GM03348 (cell line): Measurements from ENCODE around the gene UBE2E2.

Experiments
- DNase-seq: peaks from one replicate; pipeline ENCODE4 v3.0.0; 2012; ENCODE audit warnings: low spot score

Gene UBE2E2

GRCh38 chr3:23480329-23480714 lies 277.2 kb downstream of the UBE2E2 start:
- DNase-seq: no peak

GRCh38 chr3:23481011-23481615 lies 278.0 kb downstream of the UBE2E2 start:
- no peak for DNase-seq

DNA sequence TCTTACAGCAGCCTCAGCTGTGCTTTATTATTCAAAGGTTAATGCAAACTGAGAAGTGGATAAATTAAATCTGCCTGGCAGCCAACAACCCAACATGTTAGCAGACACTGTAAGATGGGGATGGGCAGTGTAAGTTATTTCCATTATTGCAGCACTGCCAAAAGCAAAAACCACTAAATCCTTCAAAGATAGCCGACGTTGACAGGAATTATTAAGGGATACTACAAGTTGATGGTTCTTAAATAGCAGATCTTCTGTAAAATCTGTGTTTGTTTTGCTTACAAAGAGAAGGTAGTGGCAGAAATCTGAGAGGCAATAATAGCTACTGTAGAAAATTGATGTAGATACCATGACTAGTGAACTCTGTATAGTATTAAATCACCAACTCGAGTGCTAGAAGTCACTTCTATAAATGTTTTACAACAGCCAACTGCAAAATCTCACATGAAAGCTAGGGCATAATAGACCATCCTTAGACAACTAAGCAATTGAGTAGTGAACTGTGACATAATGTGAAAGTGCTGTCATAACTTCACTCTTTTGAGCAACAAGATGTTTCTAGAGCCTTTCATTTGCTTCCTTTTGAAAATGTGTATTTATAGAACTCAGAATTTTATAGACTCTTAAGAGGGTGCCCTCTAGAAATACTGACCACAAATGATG lies 278.6 kb downstream of the UBE2E2 start:
- no peak for DNase-seq

DNA sequence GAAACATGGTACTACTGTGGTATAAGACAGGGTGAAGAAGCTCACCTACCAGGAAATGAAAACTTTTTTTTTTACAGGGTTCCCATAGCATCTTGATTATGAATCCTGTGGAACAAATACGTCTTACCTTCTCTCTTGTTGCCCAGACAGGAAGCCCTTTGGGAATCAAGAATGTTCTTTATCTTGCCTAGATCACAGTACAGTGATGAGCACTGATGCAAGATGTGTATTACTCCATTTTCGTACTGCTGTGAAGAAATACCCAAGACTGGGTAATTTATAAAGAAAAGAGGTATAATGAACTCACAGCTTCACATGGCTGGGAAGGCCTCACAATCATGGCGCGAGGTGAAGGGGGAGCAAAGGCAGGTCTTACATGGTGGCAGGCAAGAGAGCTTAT lies 281.3 kb downstream of the UBE2E2 start:
- no peak for DNase-seq

DNA sequence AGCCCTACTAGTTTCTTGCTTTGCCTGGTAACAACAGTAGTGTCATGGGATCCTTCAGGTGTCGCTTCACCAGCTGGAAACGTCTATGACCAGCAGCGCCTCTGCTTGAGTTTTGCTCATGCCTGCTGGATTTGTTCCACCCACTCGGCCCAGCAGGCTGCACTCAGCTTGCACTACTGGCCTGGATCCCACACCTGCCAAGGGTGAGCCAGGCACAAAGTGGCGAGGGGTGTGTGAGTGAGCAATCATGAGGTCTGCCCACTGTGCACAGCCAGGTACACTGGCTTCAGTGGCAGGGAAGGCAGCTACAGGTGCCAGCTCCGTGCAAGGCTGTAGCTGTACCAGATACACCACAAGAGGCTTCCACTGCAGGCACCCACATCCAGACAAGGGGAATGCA lies 282.8 kb downstream of the UBE2E2 start:
- DNase-seq: no peak

- no peak for DNase-seq
Observed at GRCh38 chr3:23487015-23487414, 283.9 kb downstream of the UBE2E2 start.

DNA sequence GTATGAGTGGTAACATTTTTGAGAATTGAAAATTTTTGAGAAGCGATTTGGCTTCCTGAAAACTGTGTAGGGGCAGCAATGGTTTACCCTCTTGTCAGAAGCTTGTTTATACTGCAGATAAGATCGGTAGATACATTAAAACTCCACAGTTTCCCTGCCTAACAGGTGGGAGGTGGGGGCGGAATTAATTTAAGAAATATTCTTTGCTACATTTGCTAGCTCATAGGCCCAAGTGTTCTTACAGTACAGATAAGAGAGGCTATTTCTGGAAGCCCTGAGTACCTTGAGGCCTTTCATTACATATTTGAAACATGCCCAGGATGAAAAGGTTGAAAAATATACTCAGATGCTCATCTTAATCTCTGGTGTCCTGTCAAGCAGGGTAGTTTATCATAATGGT lies 285.5 kb downstream of the UBE2E2 start:
- no peak for DNase-seq

DNA sequence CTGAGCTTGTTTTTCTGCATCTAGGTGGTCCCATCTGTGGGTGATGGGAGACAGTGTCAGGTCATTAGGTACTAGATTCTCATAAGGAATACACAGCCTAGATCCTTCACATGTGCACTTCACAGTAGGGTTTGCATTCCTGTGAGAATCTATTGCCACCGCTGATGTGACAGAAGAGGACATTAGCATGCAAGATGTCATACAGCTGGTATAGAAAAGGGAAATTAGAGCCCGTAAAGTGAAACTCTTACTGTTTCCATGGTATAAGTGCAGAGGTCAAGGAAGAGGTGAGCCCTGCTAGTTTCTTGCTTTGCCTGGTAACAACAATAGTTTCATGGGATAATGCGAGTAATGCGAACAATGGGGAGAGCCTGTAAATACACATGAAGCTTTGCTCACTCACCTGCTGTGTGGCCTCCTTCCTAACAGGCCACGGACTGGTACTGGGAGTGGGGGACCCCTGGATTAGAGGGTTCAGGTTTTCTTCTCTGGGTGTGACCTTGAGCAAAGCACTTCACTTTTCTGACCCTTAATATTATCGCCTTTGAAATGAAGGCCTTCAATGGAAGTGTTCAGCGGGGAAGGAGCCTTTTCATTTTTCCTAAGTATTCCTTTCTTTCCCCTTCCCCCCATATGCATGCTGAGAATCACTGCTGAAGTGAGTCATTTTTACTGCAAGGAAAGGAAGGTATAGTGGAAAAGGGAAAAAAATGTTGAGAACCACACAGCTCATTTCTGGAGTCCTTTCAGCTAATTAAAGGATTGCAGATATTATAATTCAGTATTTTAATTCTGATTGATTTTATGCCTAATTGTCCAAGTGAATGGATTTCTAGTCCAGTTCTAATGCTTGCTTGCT lies 286.4 kb downstream of the UBE2E2 start:
- DNase-seq: no peak

DNA sequence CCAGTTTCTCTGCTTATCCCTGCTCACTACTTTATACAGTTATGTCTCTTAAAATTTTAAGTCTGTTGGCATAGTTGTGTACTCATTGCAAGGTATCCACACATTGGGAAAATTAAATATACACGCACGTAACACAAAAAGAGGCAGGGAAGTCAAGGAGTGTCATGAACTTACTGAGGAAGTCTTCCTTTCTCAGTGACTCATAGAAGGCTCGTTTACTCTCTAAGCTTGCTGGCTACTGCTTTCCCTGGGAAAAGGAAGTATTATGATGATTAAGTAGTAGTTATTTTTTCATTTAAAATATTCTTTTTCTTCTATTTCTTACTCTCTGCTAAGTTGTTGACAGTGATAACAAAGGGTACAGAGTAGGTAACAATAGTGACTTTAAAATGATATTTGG lies 287.3 kb downstream of the UBE2E2 start:
- peak; percentile 48 for DNase-seq

DNA sequence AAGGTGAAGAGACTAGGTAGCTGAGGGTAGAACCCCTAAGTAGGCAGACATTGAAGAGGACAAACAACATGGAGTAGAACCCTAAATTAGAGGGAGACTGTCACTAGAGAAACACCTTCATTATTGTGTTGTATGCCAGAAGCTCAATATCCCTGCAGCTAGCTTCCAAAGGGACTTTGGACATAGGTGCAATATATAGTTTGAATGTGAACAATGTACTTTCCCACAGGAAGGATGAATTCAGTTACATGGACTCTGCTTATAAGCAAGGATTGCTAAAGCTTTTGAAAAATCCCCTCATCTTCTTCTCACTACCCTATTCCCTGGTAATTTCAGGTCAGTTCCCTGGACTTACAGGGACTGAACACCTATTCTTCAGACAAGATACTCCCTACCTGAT lies 288.9 kb downstream of the UBE2E2 start:
- DNase-seq: no peak

GRCh38 chr3:23493889-23494288 lies 290.8 kb downstream of the UBE2E2 start:
- DNase-seq: no peak

DNA sequence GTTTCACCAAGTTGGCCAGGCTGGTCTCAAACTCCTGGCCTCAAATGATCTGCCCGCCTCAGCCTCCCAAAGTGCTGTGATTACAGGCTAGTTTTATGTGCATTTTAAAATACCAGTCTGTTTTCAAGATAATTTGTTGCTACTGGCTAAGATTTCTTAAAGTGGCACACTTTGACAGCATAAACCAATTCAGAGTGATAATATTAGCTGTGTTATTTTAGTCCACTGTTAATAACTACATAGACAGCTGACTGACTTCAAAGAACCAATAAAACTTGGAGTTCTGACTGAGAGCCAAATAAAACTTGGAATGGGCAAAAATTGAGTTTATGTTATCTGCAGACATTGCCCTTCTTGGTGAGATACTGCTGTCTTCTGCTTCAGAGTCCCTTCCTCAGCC lies 291.8 kb downstream of the UBE2E2 start:
- no peak for DNase-seq

- DNase-seq: peak; percentile 22
Observed at GRCh38 chr3:23495507-23495906, 292.4 kb downstream of the UBE2E2 start.

DNA sequence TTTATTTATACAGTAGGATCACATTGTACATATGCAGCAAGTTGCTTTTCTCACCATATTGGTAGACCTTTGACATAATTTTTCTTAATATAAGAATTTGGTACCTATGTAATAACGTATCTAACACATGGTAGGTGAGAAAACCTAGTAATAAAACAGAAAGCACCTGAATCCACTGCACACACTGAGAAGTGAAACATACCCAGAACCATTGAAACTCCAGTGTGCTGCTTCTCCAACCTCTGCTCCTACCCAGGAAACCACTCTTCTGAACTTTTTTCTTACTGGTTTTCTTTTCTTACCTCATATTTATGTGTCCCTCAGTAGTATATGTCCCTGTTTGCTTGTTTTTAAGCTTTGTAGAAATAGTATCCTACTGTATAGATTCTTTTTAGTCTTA lies 293.0 kb downstream of the UBE2E2 start:
- DNase-seq: no peak

DNA sequence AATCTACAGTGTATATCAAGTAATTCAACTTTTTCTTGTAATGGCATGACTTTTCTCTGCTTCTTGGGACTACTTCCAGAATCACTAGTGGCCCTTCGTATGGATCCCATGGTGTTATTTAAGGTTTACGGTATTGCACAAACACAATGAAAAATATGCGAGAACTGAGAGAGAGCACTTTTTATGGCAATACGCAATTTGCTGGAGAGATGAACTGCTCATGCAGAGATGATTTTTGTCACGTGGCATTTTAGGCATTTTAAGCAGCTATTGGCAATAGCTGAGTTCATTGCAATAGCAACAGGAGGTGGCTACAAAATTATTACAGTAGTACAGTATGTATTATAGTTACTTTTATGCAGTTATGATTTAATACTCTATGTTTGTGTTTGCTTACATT lies 294.0 kb downstream of the UBE2E2 start:
- no peak for DNase-seq

GRCh38 chr3:23501201-23501802 lies 298.2 kb downstream of the UBE2E2 start:
- DNase-seq: no peak

DNA sequence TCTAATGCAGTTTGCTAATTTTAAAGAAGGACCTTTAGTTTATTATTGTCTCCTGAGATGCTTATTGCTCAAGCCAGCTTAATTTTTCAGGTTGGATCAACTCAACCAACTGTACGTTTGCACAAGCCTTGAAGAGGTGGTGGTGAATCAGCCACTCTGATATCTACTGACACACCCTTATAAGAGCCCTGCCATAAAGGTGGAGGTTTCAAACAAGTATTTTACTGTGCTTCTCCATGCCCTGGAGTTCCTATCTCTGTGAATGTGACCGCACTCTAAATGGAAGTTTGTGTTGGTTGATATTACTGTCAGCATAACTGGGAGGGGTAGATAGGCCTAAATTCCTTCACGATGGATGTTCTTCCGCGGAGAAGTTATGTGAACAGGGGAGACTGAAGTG lies 305.3 kb downstream of the UBE2E2 start:
- no peak for DNase-seq

- no peak for DNase-seq
Observed at GRCh38 chr3:23518441-23518840, 315.3 kb downstream of the UBE2E2 start.

GRCh38 chr3:23519314-23520208 lies 316.4 kb downstream of the UBE2E2 start:
- DNase-seq: no peak

GRCh38 chr3:23527326-23527725 lies 324.2 kb downstream of the UBE2E2 start:
- no peak for DNase-seq

DNA sequence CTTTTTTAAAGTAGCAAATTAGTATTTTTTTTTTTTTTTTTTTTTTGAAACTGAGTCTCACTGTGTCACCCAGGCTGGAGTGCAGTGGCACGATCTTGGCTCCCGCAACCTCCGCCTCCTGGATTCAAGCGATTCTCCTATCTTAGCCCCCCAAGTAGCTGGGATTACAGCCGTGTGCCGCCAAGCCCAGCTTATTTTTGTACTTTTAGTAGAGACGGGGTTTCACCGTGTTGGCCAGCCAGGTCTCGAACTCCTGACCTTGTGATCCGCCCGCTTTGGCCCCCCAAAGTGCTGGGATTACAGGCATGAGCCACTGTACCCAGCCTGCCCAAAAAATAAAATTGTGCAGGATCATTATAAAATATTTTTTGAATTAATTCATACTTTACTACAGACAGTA lies 330.5 kb downstream of the UBE2E2 start:
- DNase-seq: no peak

GRCh38 chr3:23533996-23534395 lies 330.9 kb downstream of the UBE2E2 start:
- no peak for DNase-seq
